ENCODE measurements around the gene CALML6.
A peak's percentile ranks its signal among the peaks of the same experiment; 100 is the strongest.

Gene CALML6

DNA sequence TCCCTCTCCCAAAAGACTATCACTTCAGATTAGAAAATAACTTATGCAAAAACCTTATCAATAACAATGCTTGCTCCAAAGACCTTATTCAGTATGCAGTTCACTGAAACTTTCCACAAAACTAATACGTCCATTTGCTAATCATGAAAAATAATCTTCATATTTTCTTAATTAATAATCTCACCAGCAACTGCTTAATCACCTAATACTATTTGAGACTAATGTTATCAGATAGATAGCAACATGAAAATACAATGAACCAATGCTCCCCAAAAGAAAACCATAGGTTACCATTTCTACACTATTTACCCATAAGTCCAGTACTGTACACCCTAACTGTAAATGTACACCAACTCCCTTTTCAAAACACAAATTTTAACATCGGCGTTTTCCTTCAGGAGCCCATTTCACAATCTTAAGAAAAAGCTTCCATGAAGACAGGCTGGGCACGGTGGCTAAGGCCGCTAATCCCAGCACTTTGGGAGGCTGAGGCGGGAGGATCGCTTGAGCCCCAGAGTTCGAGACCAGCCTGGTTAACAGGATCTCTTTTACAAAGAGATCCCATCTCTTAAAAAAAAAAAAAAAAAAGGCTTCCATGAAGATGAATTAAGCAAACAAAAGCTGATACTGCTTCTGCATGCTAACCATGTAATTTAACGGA, 25.8 kb upstream of the CALML6 start:
- Histone ChIP-seq H3K4me1 (ENCODE audit: control insufficient read depth, insufficient read depth, low read length) (peaks cover 8% of the 10 kb centered on the region), H3K36me3 (ENCODE audit: control insufficient read depth in 2 of 2, insufficient read depth in 1 of 2, low read length in 2 of 2) (peaks cover 0 to 3% of the 10 kb centered on the region in 2 experiments; a peak in 1 of 3 replicates), H3K9me3 (ENCODE audit: control insufficient read depth, insufficient read depth, low read depth, low read length) (no peaks in the 10 kb centered on the region), H3K27ac (ENCODE audit: extremely low read depth, low read depth, low read length) (peak overlapping the region; percentile 96; the same call in 1 of the 2 replicates), H3K4me3 (ENCODE audit: low read depth, low read length) (peak overlapping the region; percentile 88)
- TF ChIP-seq, protein P1, sequence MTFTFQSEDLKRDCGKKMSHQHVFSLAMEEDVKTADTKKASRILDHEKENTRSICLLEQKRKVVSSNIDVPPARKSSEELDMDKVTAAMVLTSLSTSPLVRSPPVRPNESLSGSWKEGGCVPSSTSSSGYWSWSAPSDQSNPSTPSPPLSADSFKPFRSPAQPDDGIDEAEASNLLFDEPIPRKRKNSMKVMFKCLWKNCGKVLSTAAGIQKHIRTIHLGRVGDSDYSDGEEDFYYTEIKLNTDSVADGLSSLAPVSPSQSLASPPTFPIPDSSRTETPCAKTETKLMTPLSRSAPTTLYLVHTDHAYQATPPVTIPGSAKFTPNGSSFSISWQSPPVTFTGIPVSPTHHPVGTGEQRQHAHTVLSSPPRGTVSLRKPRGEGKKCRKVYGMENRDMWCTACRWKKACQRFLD (tag by site-specific recombination; IDR thresholded peaks at IDR 0.05): no peak
- TF ChIP-seq ZNF747 (tag by site-specific recombination; IDR thresholded peaks at IDR 0.05) (no peak), ZNF24 (tag by site-specific recombination; IDR thresholded peaks at IDR 0.05) (no peak), ZNF571 (tag by site-specific recombination; IDR thresholded peaks at IDR 0.05) (no peak), ZBTB17 (tag by site-specific recombination; IDR thresholded peaks at IDR 0.05) (no peak), MYNN (tag by site-specific recombination; IDR thresholded peaks at IDR 0.05; ENCODE audit: borderline replicate concordance) (no peak), ZNF624 (tag by site-specific recombination; IDR thresholded peaks at IDR 0.05) (no peak), ZNF302 (tag by site-specific recombination; IDR thresholded peaks at IDR 0.05; ENCODE audit: low read depth) (no peak), ZNF600 (tag by site-specific recombination; IDR thresholded peaks at IDR 0.05) (no peak), HOXA7 (CRISPR knock-in tag; IDR thresholded peaks at IDR 0.05; ENCODE audit: borderline replicate concordance) (no peak), ZNF585B (tag by site-specific recombination; IDR thresholded peaks at IDR 0.05) (no peak), ZNF791 (tag by site-specific recombination; IDR thresholded peaks at IDR 0.05) (no peak), ZNF677 (tag by site-specific recombination; IDR thresholded peaks at IDR 0.05) (no peak), ZNF837 (tag by site-specific recombination; IDR thresholded peaks at IDR 0.05) (no peak), YY2 (tag by site-specific recombination; IDR thresholded peaks at IDR 0.05) (no peak), ZNF658 (tag by site-specific recombination; IDR thresholded peaks at IDR 0.05) (no peak)
- TF ChIP-seq, protein P2, sequence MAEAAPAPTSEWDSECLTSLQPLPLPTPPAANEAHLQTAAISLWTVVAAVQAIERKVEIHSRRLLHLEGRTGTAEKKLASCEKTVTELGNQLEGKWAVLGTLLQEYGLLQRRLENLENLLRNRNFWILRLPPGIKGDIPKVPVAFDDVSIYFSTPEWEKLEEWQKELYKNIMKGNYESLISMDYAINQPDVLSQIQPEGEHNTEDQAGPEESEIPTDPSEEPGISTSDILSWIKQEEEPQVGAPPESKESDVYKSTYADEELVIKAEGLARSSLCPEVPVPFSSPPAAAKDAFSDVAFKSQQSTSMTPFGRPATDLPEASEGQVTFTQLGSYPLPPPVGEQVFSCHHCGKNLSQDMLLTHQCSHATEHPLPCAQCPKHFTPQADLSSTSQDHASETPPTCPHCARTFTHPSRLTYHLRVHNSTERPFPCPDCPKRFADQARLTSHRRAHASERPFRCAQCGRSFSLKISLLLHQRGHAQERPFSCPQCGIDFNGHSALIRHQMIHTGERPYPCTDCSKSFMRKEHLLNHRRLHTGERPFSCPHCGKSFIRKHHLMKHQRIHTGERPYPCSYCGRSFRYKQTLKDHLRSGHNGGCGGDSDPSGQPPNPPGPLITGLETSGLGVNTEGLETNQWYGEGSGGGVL (tag by site-specific recombination; IDR thresholded peaks at IDR 0.05): no peak
- TF ChIP-seq, protein P3, sequence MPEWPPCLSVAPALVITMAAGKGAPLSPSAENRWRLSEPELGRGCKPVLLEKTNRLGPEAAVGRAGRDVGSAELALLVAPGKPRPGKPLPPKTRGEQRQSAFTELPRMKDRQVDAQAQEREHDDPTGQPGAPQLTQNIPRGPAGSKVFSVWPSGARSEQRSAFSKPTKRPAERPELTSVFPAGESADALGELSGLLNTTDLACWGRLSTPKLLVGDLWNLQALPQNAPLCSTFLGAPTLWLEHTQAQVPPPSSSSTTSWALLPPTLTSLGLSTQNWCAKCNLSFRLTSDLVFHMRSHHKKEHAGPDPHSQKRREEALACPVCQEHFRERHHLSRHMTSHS (tag by site-specific recombination; IDR thresholded peaks at IDR 0.05): no peak
- ChIA-PET POLR2A (interaction anchor here (0.9 kb wide), 1 partner anchor 26 kb away, joined by 3 read pairs; no protein-coding TSS in a partner anchor), CTCF (interaction anchor here (0.7 to 1.4 kb wide), 2 partner anchors 19 to 887 kb away, joined by 3 read pairs; no protein-coding TSS in a partner anchor)

DNA sequence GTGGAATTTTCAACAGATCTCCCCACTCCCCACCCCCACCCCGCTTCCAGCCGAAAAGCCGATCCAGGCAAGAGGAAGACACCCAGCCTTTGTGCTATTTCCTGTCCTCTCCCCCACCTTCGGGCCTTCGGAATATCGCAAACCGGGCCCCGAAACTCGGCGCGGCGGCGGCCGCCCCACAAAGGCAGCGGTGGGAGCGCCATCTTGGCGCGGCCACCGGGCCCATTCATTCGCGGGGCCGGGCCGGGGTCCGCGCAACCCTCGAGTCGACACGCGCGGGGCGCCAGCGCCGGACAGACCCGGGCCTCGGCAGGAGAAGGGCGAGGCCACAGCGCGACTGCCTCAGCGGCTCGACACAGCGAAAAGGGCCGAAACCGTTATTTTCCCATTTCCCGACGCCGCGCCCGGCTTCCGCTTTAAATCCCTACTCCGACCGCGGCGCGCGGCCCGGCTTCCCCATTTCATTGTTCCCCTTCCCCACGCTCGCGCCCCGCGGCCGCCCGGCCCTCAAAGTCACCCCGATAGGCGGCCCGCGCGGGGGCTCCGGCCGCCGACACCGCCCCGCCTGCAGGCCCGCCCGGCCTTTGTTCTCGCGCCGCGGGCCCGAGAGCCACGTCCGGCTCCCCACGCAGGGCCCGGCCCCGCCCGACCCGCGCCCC, 25.1 kb upstream of the CALML6 start:
- H3K9me3 ChIP-seq (ENCODE audit: control insufficient read depth, insufficient read depth, low read depth, low read length): no peaks in the 10 kb centered on the region
- peaks cover 0 to 2% of the 10 kb centered on the region in 2 experiments; a peak in 1 of 3 replicates for H3K36me3 ChIP-seq (ENCODE audit: control insufficient read depth in 2 of 2, insufficient read depth in 1 of 2, low read length in 2 of 2)
- H3K4me1 ChIP-seq (ENCODE audit: control insufficient read depth, insufficient read depth, low read length): peaks cover 8% of the 10 kb centered on the region
- ChIA-PET POLR2A (no interaction called here), CTCF (no interaction called here)
- peak overlapping the region; percentile 96 for H3K27ac ChIP-seq (ENCODE audit: extremely low read depth, low read depth, low read length)
- peak overlapping the region; percentile 88 for H3K4me3 ChIP-seq (ENCODE audit: low read depth, low read length)
- TF ChIP-seq, protein P4, sequence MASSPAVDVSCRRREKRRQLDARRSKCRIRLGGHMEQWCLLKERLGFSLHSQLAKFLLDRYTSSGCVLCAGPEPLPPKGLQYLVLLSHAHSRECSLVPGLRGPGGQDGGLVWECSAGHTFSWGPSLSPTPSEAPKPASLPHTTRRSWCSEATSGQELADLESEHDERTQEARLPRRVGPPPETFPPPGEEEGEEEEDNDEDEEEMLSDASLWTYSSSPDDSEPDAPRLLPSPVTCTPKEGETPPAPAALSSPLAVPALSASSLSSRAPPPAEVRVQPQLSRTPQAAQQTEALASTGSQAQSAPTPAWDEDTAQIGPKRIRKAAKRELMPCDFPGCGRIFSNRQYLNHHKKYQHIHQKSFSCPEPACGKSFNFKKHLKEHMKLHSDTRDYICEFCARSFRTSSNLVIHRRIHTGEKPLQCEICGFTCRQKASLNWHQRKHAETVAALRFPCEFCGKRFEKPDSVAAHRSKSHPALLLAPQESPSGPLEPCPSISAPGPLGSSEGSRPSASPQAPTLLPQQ (tag by site-specific recombination; IDR thresholded peaks at IDR 0.05): peak; percentile 84
- 0 out of 2 replicates have a peak, but pooled peaks have one; percentile 15 for TF ChIP-seq ZXDB (tag by site-specific recombination; IDR thresholded peaks at IDR 0.05)
- no peak for TF ChIP-seq ZNF112 (tag by site-specific recombination; IDR thresholded peaks at IDR 0.05)
- TF ChIP-seq YY1 (tag by site-specific recombination; IDR thresholded peaks at IDR 0.05): peak; percentile 67; the same call in 1 of the 2 replicates
- no peak for TF ChIP-seq ZNF585B (tag by site-specific recombination; IDR thresholded peaks at IDR 0.05)
- TF ChIP-seq ZBTB20 (tag by site-specific recombination; IDR thresholded peaks at IDR 0.05): peak; percentile 93
- peak; percentile 81; the same call in 1 of the 2 replicates for TF ChIP-seq ZNF76 (tag by site-specific recombination; IDR thresholded peaks at IDR 0.05; ENCODE audit: borderline replicate concordance, low read depth)
- TF ChIP-seq ZEB2 (tag by site-specific recombination; IDR thresholded peaks at IDR 0.05): no peak
- TF ChIP-seq ZBTB8A (tag by site-specific recombination; IDR thresholded peaks at IDR 0.05): 0 out of 2 replicates have a peak, but pooled peaks have one; percentile 37
- TF ChIP-seq ZFP69B (tag by site-specific recombination; IDR thresholded peaks at IDR 0.05): peak; percentile 39; the same call in 1 of the 2 replicates
